ENCODE measurements around the gene NEDD4L.
"Not testable (repeated sequence)": the region's sequence is repeated elsewhere in the genome, so short reads cannot be mapped to it uniquely, and the experiment has no call there.

Gene NEDD4L

GRCh38 chr18:58156516-58156915 is 112.5 kb downstream of the NEDD4L start:
- DNase-seq (ENCODE audit: low read depth in 2 of 2): no peak

GRCh38 chr18:58157237-58157636 is 113.2 kb downstream of the NEDD4L start:
- no peak for DNase-seq (ENCODE audit: low read depth in 2 of 2)

GRCh38 chr18:58158008-58158407 is 114.0 kb downstream of the NEDD4L start:
- no peak for DNase-seq (ENCODE audit: low read depth in 2 of 2)

GRCh38 chr18:58158459-58158858 is 114.4 kb downstream of the NEDD4L start:
- DNase-seq (ENCODE audit: low read depth in 2 of 2): no peak

- no peak for DNase-seq (ENCODE audit: low read depth in 2 of 2)
Observed at GRCh38 chr18:58161659-58162058, 117.6 kb downstream of the NEDD4L start.

- no peak for DNase-seq (ENCODE audit: low read depth in 2 of 2)
Observed at GRCh38 chr18:58162127-58162526, 118.1 kb downstream of the NEDD4L start.

GRCh38 chr18:58163004-58163590 is 119.1 kb downstream of the NEDD4L start:
- no peak for DNase-seq (ENCODE audit: low read depth in 2 of 2)

GRCh38 chr18:58166278-58166844 is 122.3 kb downstream of the NEDD4L start:
- no peak for DNase-seq (ENCODE audit: low read depth in 2 of 2)

GRCh38 chr18:58167073-58167472 is 123.0 kb downstream of the NEDD4L start:
- no peak for DNase-seq (ENCODE audit: low read depth in 2 of 2)

GRCh38 chr18:58168221-58168620 is 124.2 kb downstream of the NEDD4L start:
- DNase-seq (ENCODE audit: low read depth in 2 of 2): no peak

- no peak for DNase-seq (ENCODE audit: low read depth in 2 of 2)
Observed at GRCh38 chr18:58168993-58169392, 125.0 kb downstream of the NEDD4L start.

- DNase-seq (ENCODE audit: low read depth in 2 of 2): no peak
Observed at GRCh38 chr18:58169472-58169871, 125.4 kb downstream of the NEDD4L start.

GRCh38 chr18:58170036-58170435 is 126.0 kb downstream of the NEDD4L start:
- DNase-seq (ENCODE audit: low read depth in 2 of 2): not testable (repeated sequence)

GRCh38 chr18:58172031-58172430 is 128.0 kb downstream of the NEDD4L start:
- no peak for DNase-seq (ENCODE audit: low read depth in 2 of 2)

- DNase-seq (ENCODE audit: low read depth in 2 of 2): no peak
Observed at GRCh38 chr18:58174285-58174684, 130.3 kb downstream of the NEDD4L start.

- DNase-seq (ENCODE audit: low read depth in 2 of 2): no peak
Observed at GRCh38 chr18:58175122-58175785, 131.2 kb downstream of the NEDD4L start.

- DNase-seq (ENCODE audit: low read depth in 2 of 2): no peak
Observed at GRCh38 chr18:58175786-58176176, 131.8 kb downstream of the NEDD4L start.

GRCh38 chr18:58177004-58177717 is 133.1 kb downstream of the NEDD4L start:
- DNase-seq (ENCODE audit: low read depth in 2 of 2): no peak

- DNase-seq (ENCODE audit: low read depth in 2 of 2): no peak
Observed at GRCh38 chr18:58177896-58178470, 134.0 kb downstream of the NEDD4L start.

- no peak for DNase-seq (ENCODE audit: low read depth in 2 of 2)
Observed at GRCh38 chr18:58178511-58178910, 134.5 kb downstream of the NEDD4L start.

GRCh38 chr18:58180172-58180571 is 136.1 kb downstream of the NEDD4L start:
- no peak for DNase-seq (ENCODE audit: low read depth in 2 of 2)

GRCh38 chr18:58180738-58181353 is 136.8 kb downstream of the NEDD4L start:
- peak; percentile 18 to 31 for DNase-seq (ENCODE audit: low read depth in 2 of 2)
